ENCODE data around the gene MACROD2.

DNA sequence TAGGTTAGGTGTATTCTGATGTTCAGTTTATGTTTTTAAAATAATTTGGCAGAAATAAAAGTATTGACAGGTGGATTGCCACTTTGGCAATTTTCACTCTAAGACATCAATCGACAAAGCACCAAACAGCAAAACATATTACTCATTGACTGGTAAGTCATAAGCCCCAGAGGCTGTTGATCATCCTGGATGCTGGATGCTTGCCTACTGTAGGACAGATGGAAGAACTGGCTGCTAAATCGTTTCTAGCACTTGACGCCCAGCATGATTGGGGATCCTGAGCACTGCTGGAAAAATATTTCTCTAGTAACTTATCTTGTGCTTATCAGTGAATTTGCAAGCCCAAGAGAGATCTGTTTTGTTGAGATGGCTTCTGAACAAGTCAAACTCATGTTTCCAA, 1343.9 kb downstream of the MACROD2 start:
- TF ChIP-seq CTCF (IDR thresholded peaks at IDR 0.05) (no peak), EZH2 (IDR thresholded peaks at IDR 0.05; ENCODE audit: borderline replicate concordance, insufficient read depth, low read depth, low read length, poor library complexity, severe bottlenecking) (no peak)
